HFF-Myc (cell line): ENCODE measurements around the gene CIB4.

Experiments used
- DNase-seq: peaks from one replicate; pipeline ENCODE4 v3.0.0-alpha.2; 2011; ENCODE audit warnings: low read depth; ENCODE audit errors: extremely low read depth
- H3K4me3 ChIP-seq: replicated peaks from 2 replicates; pipeline ENCODE4 v1.5.1; 2011; ENCODE audit warnings: low read depth, mild to moderate bottlenecking, control low read depth, low read length
- CTCF ChIP-seq: IDR thresholded peaks from 2 replicates; pipeline ENCODE4 v1.5.1; 2012; ENCODE audit warnings: mild to moderate bottlenecking, low read depth, low read length, control low read depth; ENCODE audit errors: missing control alignments

The CIB4 gene

GRCh38 chr2:26540961-26541360 lies 100.2 kb downstream of the CIB4 start:
- TF ChIP-seq CTCF: no peak
- no peak for DNase-seq
- no peak overlapping the region for H3K4me3 ChIP-seq

GRCh38 chr2:26540306-26540705 lies 100.9 kb downstream of the CIB4 start:
- TF ChIP-seq CTCF: no peak
- H3K4me3 ChIP-seq: no peak overlapping the region
- no peak for DNase-seq

GRCh38 chr2:26537826-26538475 lies 103.2 kb downstream of the CIB4 start:
- TF ChIP-seq CTCF: no peak
- DNase-seq: no peak
- no peak overlapping the region for H3K4me3 ChIP-seq

- no peak for DNase-seq
- no peak overlapping the region for H3K4me3 ChIP-seq
- no peak for TF ChIP-seq CTCF
These were observed 103.9 kb downstream of the CIB4 start for GRCh38 chr2:26537069-26537825.

GRCh38 chr2:26536371-26537068 lies 104.6 kb downstream of the CIB4 start:
- H3K4me3 ChIP-seq: no peak overlapping the region
- DNase-seq: no peak
- no peak for TF ChIP-seq CTCF

GRCh38 chr2:26535663-26536275 lies 105.4 kb downstream of the CIB4 start:
- TF ChIP-seq CTCF: no peak
- DNase-seq: no peak
- no peak overlapping the region for H3K4me3 ChIP-seq
